ENCODE measurements around the gene CCBE1. TPM values are rescaled to one million over a fixed set of nuclear protein-coding genes. Genes with fewer than 3 reads are reported as not detected.

The CCBE1 gene
- total RNA-seq, 1 donor = 35.3 TPM

GRCh38 chr18:59646228-59646962 is 50.8 kb downstream of the CCBE1 start:
- no peak for TF ChIP-seq CTCF (IDR thresholded peaks at IDR 0.05; ENCODE audit: insufficient read depth, low read length)
- H3K4me3 ChIP-seq (ENCODE audit: low read depth, low read length) = no peak overlapping the region
- no peak for DNase-seq (ENCODE audit: low read depth)

DNA sequence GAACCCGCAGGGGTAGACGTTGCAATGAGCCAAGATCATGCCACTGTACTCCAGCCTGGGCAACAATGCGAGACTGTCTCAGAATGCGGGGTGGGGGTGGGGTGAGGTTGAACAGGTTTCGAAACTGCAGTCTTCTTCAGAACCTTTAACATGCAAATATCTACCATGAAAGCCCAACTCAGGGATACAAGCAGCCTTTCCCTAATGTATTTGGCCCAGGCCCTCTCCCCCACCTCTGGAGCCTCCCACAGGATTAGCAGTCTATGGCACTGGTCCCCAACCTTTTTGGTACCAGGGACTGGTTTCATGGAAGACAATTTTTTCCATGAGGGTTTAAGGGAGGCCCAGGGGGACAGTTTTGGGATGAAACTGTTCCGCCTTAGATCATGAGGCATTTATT is 53.5 kb downstream of the CCBE1 start:
- TF ChIP-seq CTCF (IDR thresholded peaks at IDR 0.05; ENCODE audit: insufficient read depth, low read length) = no peak
- H3K4me3 ChIP-seq (ENCODE audit: low read depth, low read length) = no peak overlapping the region
- no peak for DNase-seq (ENCODE audit: low read depth)

GRCh38 chr18:59640721-59641120 is 56.5 kb downstream of the CCBE1 start:
- no peak overlapping the region for H3K4me3 ChIP-seq (ENCODE audit: low read depth, low read length)
- TF ChIP-seq CTCF (IDR thresholded peaks at IDR 0.05; ENCODE audit: insufficient read depth, low read length) = no peak
- DNase-seq (ENCODE audit: low read depth) = no peak

DNA sequence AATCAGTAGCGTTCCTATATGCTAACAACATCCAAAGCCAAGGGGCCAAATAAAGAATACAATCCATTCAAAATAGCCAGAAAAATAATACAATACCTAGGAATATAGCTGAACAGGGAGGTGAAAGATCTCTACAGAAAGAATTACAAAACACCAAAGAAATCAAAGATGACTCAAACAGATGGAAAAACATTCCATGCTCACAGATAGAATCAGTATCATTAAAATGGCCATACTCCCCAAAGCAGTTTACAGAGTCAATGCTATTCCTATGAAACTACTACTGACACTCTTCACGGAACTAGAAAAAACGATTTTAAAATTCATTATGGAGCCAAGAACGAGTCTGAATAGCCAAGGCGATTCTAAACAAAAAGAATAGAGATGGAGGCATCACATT is 57.4 kb downstream of the CCBE1 start:
- DNase-seq (ENCODE audit: low read depth) = no peak
- H3K4me3 ChIP-seq (ENCODE audit: low read depth, low read length) = no peak overlapping the region
- no peak for TF ChIP-seq CTCF (IDR thresholded peaks at IDR 0.05; ENCODE audit: insufficient read depth, low read length)

- no peak overlapping the region for H3K4me3 ChIP-seq (ENCODE audit: low read depth, low read length)
Measured at GRCh38 chr18:59639136-59639535, 58.1 kb downstream of the CCBE1 start.

GRCh38 chr18:59633961-59634485 is 63.2 kb downstream of the CCBE1 start:
- DNase-seq (ENCODE audit: low read depth) = no peak
- no peak for TF ChIP-seq CTCF (IDR thresholded peaks at IDR 0.05; ENCODE audit: insufficient read depth, low read length)
- no peak overlapping the region for H3K4me3 ChIP-seq (ENCODE audit: low read depth, low read length)

More at GRCh38 chr18:59639136-59639535, 58.1 kb downstream of the CCBE1 start:
- DNase-seq (ENCODE audit: low read depth) = no peak
- no peak for TF ChIP-seq CTCF (IDR thresholded peaks at IDR 0.05; ENCODE audit: insufficient read depth, low read length)

Data from fibroblast of the aortic adventitia (primary cell).